ENCODE results near the gene CFAP54.

Gene CFAP54

DNA sequence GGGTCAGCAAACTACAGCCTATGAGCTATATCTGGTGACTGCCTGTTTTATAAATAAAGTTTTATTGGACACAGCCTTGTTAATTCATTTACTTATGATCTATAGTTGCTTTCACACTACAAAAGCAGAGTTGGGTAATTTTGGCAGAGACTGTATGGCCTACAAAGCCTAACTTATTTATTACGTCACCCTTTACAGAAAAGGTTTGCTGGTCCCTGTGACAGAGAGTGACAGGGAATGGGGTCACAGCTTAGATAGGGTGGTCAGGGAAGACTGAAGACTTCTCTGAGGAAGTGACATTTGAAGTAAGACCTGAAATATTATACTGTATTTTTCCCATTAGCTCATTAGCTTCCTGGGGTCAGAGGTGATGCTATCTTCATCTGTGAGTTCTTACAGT lies 342.0 kb downstream of the CFAP54 start:
- no peak for DNase-seq

DNA sequence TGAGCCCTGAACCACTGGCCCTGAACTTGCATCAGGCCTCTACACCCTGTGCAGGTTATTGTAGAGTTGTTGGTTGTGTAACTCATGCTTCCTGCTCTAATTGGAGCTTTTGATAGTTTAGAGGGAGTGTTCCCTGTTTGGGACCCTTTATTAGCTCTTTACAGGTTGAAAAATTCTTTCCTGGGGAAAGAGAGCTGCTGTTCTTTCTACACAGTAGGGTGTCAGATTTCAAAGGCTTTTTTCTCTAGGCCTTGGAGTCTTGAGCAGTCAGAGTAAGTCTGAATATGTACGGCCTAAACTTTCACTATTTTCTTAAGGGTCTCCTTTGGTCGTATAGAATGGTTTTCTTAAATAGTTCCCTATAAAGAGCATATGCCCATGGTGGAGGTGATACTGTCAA lies 356.9 kb downstream of the CFAP54 start:
- no peak for DNase-seq

- DNase-seq, result no peak
Measured at GRCh38 chr12:96850676-96851075, 361.3 kb downstream of the CFAP54 start.

DNA sequence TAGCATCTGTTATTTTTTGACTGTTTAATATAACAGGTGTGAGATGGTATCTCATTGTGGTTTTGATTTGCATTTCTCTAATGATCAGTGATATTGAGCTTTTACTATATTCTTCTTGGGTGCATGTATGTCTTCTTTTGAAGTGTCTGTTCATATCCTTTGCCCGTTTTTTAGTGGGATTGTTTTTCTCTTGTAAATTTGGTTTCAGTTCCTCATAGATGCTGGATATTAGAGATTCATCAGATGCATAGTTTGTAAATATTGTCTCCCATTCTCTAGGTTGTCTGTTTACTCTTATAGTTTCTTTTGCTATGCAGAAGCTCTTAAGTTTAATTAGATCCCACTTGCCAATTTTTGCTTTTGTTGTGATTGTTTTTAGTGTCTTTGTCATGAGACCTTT lies 368.8 kb downstream of the CFAP54 start:
- no peak for DNase-seq

DNA sequence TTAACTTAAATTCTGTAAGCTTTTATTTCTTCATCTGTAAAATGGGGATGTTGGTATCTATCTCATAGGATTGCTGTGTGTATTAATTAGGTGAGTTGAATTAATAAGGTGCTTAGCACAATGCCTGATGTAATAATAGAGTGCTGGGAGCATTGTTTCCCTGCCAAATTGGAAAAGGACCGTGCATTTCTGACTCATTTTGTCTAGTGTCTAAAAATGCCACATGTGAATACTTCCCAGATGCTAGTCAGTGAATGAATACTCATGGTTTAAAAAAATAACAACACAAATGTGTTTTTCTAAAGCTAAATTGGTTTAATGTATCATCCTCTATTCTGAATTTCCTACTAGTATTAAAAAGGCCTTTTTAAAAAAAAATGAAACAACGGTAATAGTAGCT lies 372.3 kb downstream of the CFAP54 start:
- DNase-seq, result no peak

DNA sequence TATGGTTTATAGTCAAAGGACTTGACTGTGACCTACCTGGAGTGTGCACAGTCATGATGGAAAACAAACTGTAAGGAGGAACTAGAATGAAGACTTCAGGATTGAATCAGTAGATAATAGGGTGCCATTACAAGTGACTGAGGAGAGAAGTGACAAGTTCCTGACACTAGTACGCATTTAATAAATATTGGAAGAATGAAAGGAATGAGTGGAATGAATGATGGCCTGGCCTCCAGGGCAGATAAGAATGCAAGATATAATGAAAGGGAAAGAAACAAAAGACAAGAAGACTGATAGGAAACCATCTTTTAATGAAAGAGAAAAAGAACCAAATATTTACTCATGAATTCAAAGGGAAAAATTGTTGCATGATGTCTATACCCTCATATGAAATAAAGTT lies 372.9 kb downstream of the CFAP54 start:
- DNase-seq, result no peak

- no peak for DNase-seq
Measured at GRCh38 chr12:96864335-96864734, 375.0 kb downstream of the CFAP54 start.

GRCh38 chr12:96866801-96867590 lies 377.6 kb downstream of the CFAP54 start:
- no peak for DNase-seq

- no peak for DNase-seq
Measured at GRCh38 chr12:96870946-96871345, 381.6 kb downstream of the CFAP54 start.

DNA sequence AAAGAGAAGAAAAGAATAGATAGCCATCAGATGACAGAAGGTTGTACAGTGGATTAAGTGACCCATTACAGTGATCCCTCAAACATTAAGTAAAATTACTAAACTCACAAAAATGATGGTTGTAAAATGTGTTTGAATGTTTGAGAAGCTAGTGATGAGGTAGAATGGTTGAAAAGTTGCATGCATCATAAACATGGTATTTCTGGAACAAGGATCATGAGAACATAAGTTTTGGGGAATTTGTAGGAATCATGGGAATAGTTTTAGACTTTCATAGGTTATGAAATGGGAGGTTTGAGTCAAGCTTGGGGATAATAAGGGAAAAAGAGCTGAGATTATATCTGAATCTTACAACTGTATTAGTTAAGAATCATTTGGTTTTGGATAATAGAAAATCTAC lies 383.6 kb downstream of the CFAP54 start:
- no peak for DNase-seq

DNA sequence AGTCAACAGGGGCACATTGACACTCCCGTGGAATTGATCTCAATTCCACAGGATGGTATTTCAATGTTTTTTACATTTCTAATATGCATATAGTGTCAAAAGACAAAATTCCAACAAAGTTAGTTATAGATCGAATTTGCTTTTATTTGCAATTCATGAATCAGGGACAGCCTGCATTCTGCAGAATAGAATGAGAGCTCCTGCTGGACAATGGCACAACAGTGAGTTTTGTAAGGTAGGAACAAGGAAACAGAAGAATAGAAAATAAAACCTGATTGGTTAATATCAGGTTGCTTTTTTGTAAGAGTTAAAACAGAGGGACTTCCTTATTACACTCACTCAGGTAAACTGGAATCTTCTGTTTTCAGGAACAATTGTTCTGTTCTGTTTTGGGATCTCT lies 384.8 kb downstream of the CFAP54 start:
- DNase-seq, result no peak

- DNase-seq, result no peak
Measured at GRCh38 chr12:96876966-96877365, 387.6 kb downstream of the CFAP54 start.

- no peak for DNase-seq
Measured at GRCh38 chr12:96878704-96879103, 389.3 kb downstream of the CFAP54 start.

GRCh38 chr12:96879301-96879700 lies 389.9 kb downstream of the CFAP54 start:
- DNase-seq, result no peak

- no peak for DNase-seq
Measured at GRCh38 chr12:96880220-96880619, 390.8 kb downstream of the CFAP54 start.

- no peak for DNase-seq
Measured at GRCh38 chr12:96881608-96882007, 392.2 kb downstream of the CFAP54 start.

DNA sequence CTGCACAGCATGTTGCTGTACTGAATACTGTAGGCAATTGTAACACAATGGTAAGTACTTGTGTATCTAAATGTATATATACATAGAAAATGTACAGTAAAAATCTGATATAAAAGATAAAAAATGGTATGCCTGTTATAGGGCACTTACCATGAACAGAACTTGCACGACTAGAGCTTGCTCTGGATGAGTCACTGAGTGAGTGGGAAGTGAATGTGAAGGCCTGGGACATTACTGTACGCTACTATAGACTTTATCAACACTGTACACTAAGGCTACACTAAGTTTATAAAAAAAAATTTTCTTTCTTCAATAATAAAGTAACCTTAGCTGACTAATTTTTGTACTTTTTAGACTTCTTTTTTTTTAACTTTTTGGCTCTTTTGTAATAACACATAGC lies 393.5 kb downstream of the CFAP54 start:
- no peak for DNase-seq

GRCh38 chr12:96883571-96883970 lies 394.2 kb downstream of the CFAP54 start:
- DNase-seq, result no peak

GRCh38 chr12:96886998-96887677 lies 397.8 kb downstream of the CFAP54 start:
- DNase-seq, result no peak

GRCh38 chr12:96889273-96889933 lies 400.0 kb downstream of the CFAP54 start:
- DNase-seq, result no peak

DNA sequence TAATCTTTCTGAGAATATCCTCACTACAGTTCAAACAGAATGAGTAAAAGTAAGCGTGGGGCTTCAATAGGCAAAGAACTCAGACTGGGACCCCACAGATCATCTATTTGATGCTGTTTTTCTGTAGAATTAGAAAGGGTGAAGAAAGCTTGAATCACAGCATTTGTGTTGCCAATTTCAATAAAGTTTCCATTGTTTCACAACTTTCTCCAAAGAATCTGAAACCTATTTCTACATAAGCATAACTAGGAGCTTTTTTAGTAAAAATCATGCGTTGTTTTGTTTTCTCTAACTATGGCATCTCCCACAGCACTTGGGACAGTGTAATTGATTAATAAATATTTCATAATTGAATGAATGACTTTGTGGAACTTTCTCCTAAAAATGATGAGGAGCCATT lies 401.0 kb downstream of the CFAP54 start:
- no peak for DNase-seq

DNA sequence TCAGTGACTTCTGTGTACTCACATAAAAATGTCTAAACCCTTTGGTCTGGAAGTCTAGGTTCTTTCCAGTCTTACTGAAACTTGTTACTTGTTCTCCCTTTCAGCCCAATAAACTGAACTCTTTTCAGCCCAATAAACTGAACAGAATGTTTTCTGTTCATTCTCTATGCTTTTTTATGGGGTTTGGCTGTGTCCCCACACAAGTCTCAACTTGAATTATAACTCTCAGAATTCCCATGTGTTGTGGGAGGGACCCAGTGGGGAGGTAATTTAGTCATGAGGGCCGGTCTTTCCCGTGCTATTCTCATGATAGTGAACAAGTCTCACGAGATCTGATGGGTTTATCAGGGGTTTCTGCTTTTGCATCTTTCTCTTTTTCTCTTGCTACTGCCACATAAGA lies 402.7 kb downstream of the CFAP54 start:
- no peak for DNase-seq

GRCh38 chr12:96897421-96897820 lies 408.0 kb downstream of the CFAP54 start:
- no peak for DNase-seq

DNA sequence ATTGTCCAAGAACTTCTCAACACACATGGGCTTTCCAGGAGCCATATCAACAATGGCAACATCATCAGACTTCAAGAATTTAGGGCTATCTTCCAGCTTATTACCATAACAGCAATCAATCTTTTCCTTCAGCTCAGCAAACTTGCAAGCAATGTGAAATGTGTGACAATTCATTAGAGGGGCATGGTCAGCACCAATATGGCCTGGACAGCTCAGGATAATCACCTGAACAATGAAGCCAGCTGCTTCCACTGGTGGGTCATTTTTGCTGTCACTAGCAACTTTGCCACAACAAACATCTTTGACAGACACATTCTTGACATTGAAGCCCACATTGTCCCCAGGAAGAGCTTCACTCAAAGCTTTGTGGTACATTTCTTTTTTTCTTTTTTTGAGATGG lies 411.8 kb downstream of the CFAP54 start:
- no peak for DNase-seq

Data from NCI-H2107 (cell line).